Measurements from ENCODE around the gene ATE1. TPM values are rescaled to one million over a fixed set of nuclear protein-coding genes. Genes with fewer than 3 reads are reported as not detected.
"Not testable (repeated sequence)": the region's sequence is repeated elsewhere in the genome, so short reads cannot be mapped to it uniquely, and the experiment has no call there.

ATE1 gene
- total and polyA plus RNA-seq, 12 donors = 4.5 to 57.7 (median 42.5) TPM

- Histone ChIP-seq H3K36me3 (peaks cover 0 to 71% (median 3%) of the 10 kb centered on the region in 9 donors), H3K27ac (peak overlapping the region in 7 of 10 donors; percentile 26 to 71 (median 42)), H3K27me3 (no peaks in the 10 kb centered on the region), H3K4me3 (no peak overlapping the region), H3K4me1 (peaks cover 0 to 61% (median 21%) of the 10 kb centered on the region in 9 donors), H3K9me3 (no peaks in the 10 kb centered on the region)
- intact Hi-C loops (cut with DNase I) = loop anchor here in 4 of 10 donors (10.0 kb wide), 3 partner anchors 53 to 193 kb away; partner anchors contain the start of gene NSMCE4A (in 2 of the 4)
- TF ChIP-seq, protein P1, sequence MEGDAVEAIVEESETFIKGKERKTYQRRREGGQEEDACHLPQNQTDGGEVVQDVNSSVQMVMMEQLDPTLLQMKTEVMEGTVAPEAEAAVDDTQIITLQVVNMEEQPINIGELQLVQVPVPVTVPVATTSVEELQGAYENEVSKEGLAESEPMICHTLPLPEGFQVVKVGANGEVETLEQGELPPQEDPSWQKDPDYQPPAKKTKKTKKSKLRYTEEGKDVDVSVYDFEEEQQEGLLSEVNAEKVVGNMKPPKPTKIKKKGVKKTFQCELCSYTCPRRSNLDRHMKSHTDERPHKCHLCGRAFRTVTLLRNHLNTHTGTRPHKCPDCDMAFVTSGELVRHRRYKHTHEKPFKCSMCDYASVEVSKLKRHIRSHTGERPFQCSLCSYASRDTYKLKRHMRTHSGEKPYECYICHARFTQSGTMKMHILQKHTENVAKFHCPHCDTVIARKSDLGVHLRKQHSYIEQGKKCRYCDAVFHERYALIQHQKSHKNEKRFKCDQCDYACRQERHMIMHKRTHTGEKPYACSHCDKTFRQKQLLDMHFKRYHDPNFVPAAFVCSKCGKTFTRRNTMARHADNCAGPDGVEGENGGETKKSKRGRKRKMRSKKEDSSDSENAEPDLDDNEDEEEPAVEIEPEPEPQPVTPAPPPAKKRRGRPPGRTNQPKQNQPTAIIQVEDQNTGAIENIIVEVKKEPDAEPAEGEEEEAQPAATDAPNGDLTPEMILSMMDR (IDR thresholded peaks at IDR 0.05) = no peak
- WGBS, 2 donors = 31 to 40% methylated on average over 10 of the region's 10 CpGs
- DNase-seq (no peak), ATAC-seq (peak in 2 of 8 donors; percentile 23 to 27)
These were observed 6.4 kb downstream of the ATE1 start for GRCh38 chr10:121921238-121921931.

DNA sequence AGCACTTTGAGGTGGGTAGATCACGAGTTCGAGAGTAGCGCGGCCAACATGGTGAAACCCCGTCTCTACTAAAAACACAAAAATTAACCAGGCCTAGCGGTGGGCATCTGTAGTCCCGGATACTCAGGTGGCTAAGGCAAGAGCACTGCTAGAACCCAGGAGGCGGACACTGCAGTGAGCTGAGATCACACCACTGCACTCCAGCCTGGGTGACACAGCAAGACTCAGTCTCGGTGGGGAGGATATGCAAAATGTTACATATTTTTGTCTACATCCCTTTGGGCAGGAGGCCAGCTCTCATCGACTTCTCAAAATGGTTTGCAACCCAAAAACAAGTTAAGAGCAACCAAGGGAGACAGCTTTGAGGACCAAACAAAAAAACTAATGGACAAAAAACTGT is 8.2 kb downstream of the ATE1 start:
- WGBS, 2 donors = 85 to 91% methylated on average over 10 of the region's 10 CpGs

DNA sequence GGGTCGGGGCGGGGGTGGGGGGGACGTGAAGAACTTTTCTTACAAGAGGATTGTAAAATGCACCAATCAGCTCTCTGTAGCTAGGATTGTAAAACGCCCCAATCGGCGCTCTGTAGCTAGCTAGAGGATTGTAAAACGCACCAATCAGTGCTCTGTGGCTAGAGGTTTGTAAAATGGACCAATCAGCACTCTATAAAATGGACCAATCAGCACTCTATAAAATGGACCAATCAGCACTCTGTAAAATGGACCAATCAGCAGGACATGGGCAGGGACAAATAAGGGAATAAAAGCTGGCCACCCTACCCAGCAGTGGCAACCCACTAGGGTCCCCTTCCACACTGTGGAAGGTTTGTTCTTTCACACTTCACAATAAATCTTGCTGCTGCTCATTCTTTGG is 9.0 kb downstream of the ATE1 start:
- H3K9me3 ChIP-seq; ATAC-seq; intact Hi-C loops (cut with DNase I); H3K27me3 ChIP-seq; H3K27ac ChIP-seq; DNase-seq; H3K4me3 ChIP-seq: not testable (repeated sequence)
- 95% methylated on average over 7 of the region's 7 CpGs for WGBS, 2 donors
- H3K4me1 ChIP-seq = peaks cover 0 to 49% (median 13%) of the 10 kb centered on the region in 9 donors
- peaks cover 0 to 81% (median 3%) of the 10 kb centered on the region in 9 donors for H3K36me3 ChIP-seq

More for the DNA sequence above, 8.2 kb downstream of the ATE1 start:
- H3K36me3 ChIP-seq = peaks cover 0 to 75% (median 3%) of the 10 kb centered on the region in 9 donors
- TF ChIP-seq, protein P1 (IDR thresholded peaks at IDR 0.05) = no peak
- no peaks in the 10 kb centered on the region for H3K9me3 ChIP-seq
- no peak overlapping the region for H3K27ac ChIP-seq
- ATAC-seq (no peak), DNase-seq (no peak)
- no peaks in the 10 kb centered on the region for H3K27me3 ChIP-seq
- peaks cover 0 to 47% (median 10%) of the 10 kb centered on the region in 9 donors for H3K4me1 ChIP-seq
- intact Hi-C loops (cut with DNase I) = loop anchor here in 4 of 10 donors (10.0 kb wide), 3 partner anchors 55 to 195 kb away; partner anchors contain the start of gene NSMCE4A (in 2 of the 4)
- no peak overlapping the region for H3K4me3 ChIP-seq

DNA sequence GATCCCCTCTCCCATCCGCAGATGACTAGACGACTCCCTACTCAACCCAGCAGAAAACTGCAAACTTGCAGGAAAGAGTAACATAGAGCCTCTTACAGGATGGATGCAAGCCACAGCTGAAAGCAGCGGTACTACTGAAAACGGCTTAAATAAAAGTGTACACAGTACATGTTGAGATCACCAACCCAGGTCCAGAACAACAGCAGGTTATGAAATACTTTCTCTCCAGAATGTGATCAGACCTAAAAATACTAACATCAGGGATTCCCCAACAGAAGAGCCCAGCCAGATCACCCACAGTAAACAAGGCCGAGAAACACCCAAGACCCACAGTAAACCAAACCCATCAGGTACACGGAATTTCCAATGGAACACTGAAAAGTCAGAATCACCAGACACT is 13.2 kb downstream of the ATE1 start:
- 77 to 90% methylated on average over 6 of the region's 6 CpGs for WGBS, 2 donors
- Histone ChIP-seq H3K27me3 (no peaks in the 10 kb centered on the region), H3K9me3 (no peaks in the 10 kb centered on the region), H3K4me3 (no peak overlapping the region), H3K36me3 (peaks cover 0 to 84% (median 7%) of the 10 kb centered on the region in 9 donors), H3K4me1 (peaks cover 0 to 34% (median 16%) of the 10 kb centered on the region in 9 donors), H3K27ac (peak overlapping the region in 5 of 10 donors; percentile 26 to 60 (median 47))
- TF ChIP-seq, protein P1 (IDR thresholded peaks at IDR 0.05) = no peak
- ATAC-seq (peak in 5 of 8 donors; percentile 45 to 76 (median 61)), DNase-seq (no peak)
- intact Hi-C loops (cut with DNase I) = no loop called here

DNA sequence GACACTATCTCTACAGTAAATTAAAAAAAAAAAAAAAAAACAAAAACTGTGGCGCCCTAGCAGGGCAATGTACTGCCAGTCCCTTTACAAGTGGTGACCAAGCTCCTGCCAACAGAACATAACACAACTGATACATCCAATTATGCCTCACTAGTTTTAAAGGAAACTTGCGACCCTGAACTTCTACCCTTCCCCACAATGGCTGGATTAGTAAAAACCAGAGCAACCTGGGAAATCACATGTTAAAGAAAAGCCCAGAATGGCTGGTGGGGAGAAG is 16.5 kb downstream of the ATE1 start:
- Histone ChIP-seq H3K4me3 (no peak overlapping the region), H3K36me3 (peaks cover 0 to 88% (median 19%) of the 10 kb centered on the region in 9 donors), H3K9me3 (no peaks in the 10 kb centered on the region), H3K27me3 (no peaks in the 10 kb centered on the region), H3K27ac (peak overlapping the region in 1 of 10 donors; percentile 27), H3K4me1 (peaks cover 0 to 21% (median 8%) of the 10 kb centered on the region in 9 donors)
- ATAC-seq = peak in 4 of 8 donors; percentile 38 to 80 (median 62)
- intact Hi-C loops (cut with DNase I) = no loop called here
- TF ChIP-seq, protein P1 (IDR thresholded peaks at IDR 0.05) = no peak
- DNase-seq = no peak
- WGBS, 2 donors = 71 to 74% methylated on average over 2 of the region's 2 CpGs

Data from heart right ventricle (tissue), 16 donors.